HCT116 (cell line): ENCODE measurements around the gene TK1. TPM values are rescaled to one million over a fixed set of nuclear protein-coding genes. Genes with fewer than 3 reads are reported as not detected.

Source experiments
- ATAC-seq: fragments of 200-7000 bp; cut with Tn5 transposase; 2 replicates; pipeline ENCODE4 v1.9.1; 2020; ENCODE audit warnings: mild to moderate bottlenecking, moderate library complexity
- BruUV-seq: library from RNA; stranded (reverse); fragments of 400-500 nt; replicated peaks from 2 replicates; lab custom pipeline; 2021; lab: Mats Ljungman, UMichigan
- CTCF ChIA-PET: fragments of 300-600 bp; sonication (Branson Sonifier 250); formaldehyde crosslinking; loops from one replicate; lab custom pipeline; 2021; ENCODE audit warnings: antibody characterized with exemption; lab: Charles Lee
- POLR2A ChIA-PET: fragments of 300-600, 350-600 bp; sonication (Branson Sonifier 250); formaldehyde crosslinking; loops from one replicate; lab custom pipeline; 2021; ENCODE audit warnings: antibody characterized with exemption; lab: Charles Lee
- RAD21 ChIA-PET, 2 experiments: fragments of 300-600 bp; sonication (Branson Sonifier 250); formaldehyde crosslinking; loops; one replicate each; lab custom pipeline; 2023; ENCODE audit warnings: low total read pairs in 2 of 2; ENCODE audit not compliant: uncharacterized antibody in 2 of 2, unreplicated experiment in 2 of 2, low non-redundant PET in 1 of 2; lab: Charles Lee
- DNase-seq: peaks from one replicate; pipeline ENCODE4 v3.0.0-alpha.2; 2010; ENCODE audit warnings: low read depth, low spot score
- H2AFZ ChIP-seq: fragments of 200-600 bp; shearing (Covaris generic), sonication (generic); 2 replicates; pipeline ENCODE4 v1.6.1; 2017; ENCODE audit warnings: low read depth, mixed run types, mixed read lengths, antibody characterized with exemption, low read length; ENCODE audit not compliant: poor library complexity, severe bottlenecking
- H3K27ac ChIP-seq: 2 replicates; pipeline ENCODE4 v1.5.1; 2012; ENCODE audit warnings: low read depth, low read length
- H3K27me3 ChIP-seq: fragments of 200-600 bp; sonication (generic); 2 replicates; pipeline ENCODE4 v1.6.1; 2016; ENCODE audit warnings: mixed run types, low read length, mixed read lengths; ENCODE audit not compliant: insufficient read depth
- H3K36me3 ChIP-seq, 2 experiments: fragments of 200-500 bp in 1 of 2; fragments of 200-600 bp in 1 of 2; sonication (Bioruptor generic) in 1 of 2; sonication (generic) in 1 of 2; 2 replicates each; pipeline versions ENCODE4 v1.5.1 to v1.6.1; 2014 to 2016; ENCODE audit warnings: low read length in 2 of 2, inconsistent platforms in 1 of 2, mixed read lengths in 1 of 2, mixed run types in 1 of 2; ENCODE audit not compliant: insufficient read depth in 2 of 2, control insufficient read depth in 1 of 2
- H3K4me1 ChIP-seq, 2 experiments: fragments of 200-600 bp in 1 of 2; sonication (generic) in 1 of 2; 2 replicates each; pipeline versions ENCODE4 v1.5.1 to v1.6.1; 2012 to 2017; ENCODE audit warnings: low read length in 2 of 2, inconsistent platforms in 1 of 2, mild to moderate bottlenecking in 1 of 2, mixed read lengths in 1 of 2, mixed run types in 1 of 2, moderate library complexity in 1 of 2; ENCODE audit not compliant: insufficient read depth in 2 of 2, control insufficient read depth in 1 of 2
- H3K4me2 ChIP-seq: fragments of 200-600 bp; sonication (generic); 2 replicates; pipeline ENCODE4 v1.6.1; 2017; ENCODE audit warnings: mixed run types, low read length, mixed read lengths
- H3K4me3 ChIP-seq, 2 experiments: fragments of 200-600 bp in 1 of 2; sonication (generic) in 1 of 2; replicated peaks in 1 of 2; 2 replicates each; pipeline ENCODE4 v1.5.1; 2011 to 2016; ENCODE audit warnings: low read length in 2 of 2, control low read depth in 1 of 2, low read depth in 1 of 2, mild to moderate bottlenecking in 1 of 2, mixed read lengths in 1 of 2, mixed run types in 1 of 2
- H3K79me2 ChIP-seq: fragments of 200-600 bp; sonication (generic); 2 replicates; pipeline ENCODE4 v1.6.1; 2017; ENCODE audit warnings: mild to moderate bottlenecking, mixed run types, low read length, moderate library complexity, mixed read lengths; ENCODE audit not compliant: insufficient read depth
- H3K9ac ChIP-seq: fragments of 200-600 bp; sonication (generic); 2 replicates; pipeline ENCODE4 v1.6.1; 2016; ENCODE audit warnings: low read length, mixed read lengths
- H3K9me2 ChIP-seq: fragments of 200-600 bp; sonication (generic), shearing (Covaris generic); 2 replicates; pipeline ENCODE4 v1.6.1; 2017; ENCODE audit warnings: mixed run types, mild to moderate bottlenecking, moderate library complexity; ENCODE audit not compliant: insufficient read depth
- H3K9me3 ChIP-seq, 2 experiments: fragments of 200-500 bp in 1 of 2; fragments of 200-600 bp in 1 of 2; sonication (Bioruptor generic) in 1 of 2; sonication (generic) in 1 of 2; 2 replicates each; pipeline ENCODE4 v1.6.1; 2014 to 2017; ENCODE audit warnings: low read length in 2 of 2, mixed read lengths in 2 of 2, inconsistent platforms in 1 of 2, low read depth in 1 of 2, mild to moderate bottlenecking in 1 of 2, mixed run types in 1 of 2, moderate library complexity in 1 of 2; ENCODE audit not compliant: control insufficient read depth in 1 of 2, insufficient read depth in 1 of 2
- H4K20me1 ChIP-seq: fragments of 200-600 bp; sonication (generic), shearing (Covaris generic); 2 replicates; pipeline ENCODE4 v1.6.1; 2017; ENCODE audit warnings: mixed run types, mild to moderate bottlenecking, moderate library complexity; ENCODE audit not compliant: insufficient read depth
- EZH2 ChIP-seq: fragments of 200-600 bp; sonication (generic); IDR thresholded peaks from 2 replicates; pipeline ENCODE4 v1.6.1; 2017; ENCODE audit warnings: antibody characterized with exemption, mixed run types
- EZH2phosphoT487 ChIP-seq: fragments of 200-600 bp; IDR thresholded peaks from 2 replicates; pipeline ENCODE4 v1.6.1; 2018; ENCODE audit warnings: antibody characterized with exemption, borderline replicate concordance
- POLR2A ChIP-seq: IDR thresholded peaks from 2 replicates; pipeline ENCODE4 v1.7.0; 2011; ENCODE audit warnings: borderline replicate concordance; ENCODE audit not compliant: insufficient read depth, insufficient read length; ENCODE audit errors: extremely low read depth
- RAD21 ChIP-seq: IDR thresholded peaks from 2 replicates; pipeline ENCODE4 v1.6.1; 2012; ENCODE audit warnings: low read depth, mild to moderate bottlenecking
- TCF7L2 ChIP-seq: IDR thresholded peaks from 2 replicates; pipeline ENCODE4 v1.7.0; 2011; ENCODE audit warnings: borderline replicate concordance, inconsistent platforms; ENCODE audit not compliant: insufficient read depth, insufficient read length; ENCODE audit errors: extremely low read depth
- intact Hi-C: fragments of 100-400 bp; cut with micrococcal nuclease; formaldehyde crosslinking; loops from 2 replicates; pipeline ENCODE4 v1.10.0; 2022
- total RNA-seq: library from RNA; stranded (reverse); gene quantifications from one replicate; pipeline ENCODE4 v1.2.1, GENCODE V29; 2021; ENCODE audit not compliant: unreplicated experiment
- TF ChIP-seq, protein P1 (sequence below): IDR thresholded peaks from 2 replicates; pipeline ENCODE4 v1.6.1; 2012
- TF ChIP-seq, protein P2 (sequence below): IDR thresholded peaks from 2 replicates; pipeline ENCODE4 v1.6.1; 2012
- TF ChIP-seq, protein P3 (sequence below): IDR thresholded peaks from 2 replicates; pipeline ENCODE4 v1.6.1; 2012; ENCODE audit warnings: low read depth

Gene TK1
- total RNA-seq, 1 experiment from 2014 or later: 315 TPM

DNA sequence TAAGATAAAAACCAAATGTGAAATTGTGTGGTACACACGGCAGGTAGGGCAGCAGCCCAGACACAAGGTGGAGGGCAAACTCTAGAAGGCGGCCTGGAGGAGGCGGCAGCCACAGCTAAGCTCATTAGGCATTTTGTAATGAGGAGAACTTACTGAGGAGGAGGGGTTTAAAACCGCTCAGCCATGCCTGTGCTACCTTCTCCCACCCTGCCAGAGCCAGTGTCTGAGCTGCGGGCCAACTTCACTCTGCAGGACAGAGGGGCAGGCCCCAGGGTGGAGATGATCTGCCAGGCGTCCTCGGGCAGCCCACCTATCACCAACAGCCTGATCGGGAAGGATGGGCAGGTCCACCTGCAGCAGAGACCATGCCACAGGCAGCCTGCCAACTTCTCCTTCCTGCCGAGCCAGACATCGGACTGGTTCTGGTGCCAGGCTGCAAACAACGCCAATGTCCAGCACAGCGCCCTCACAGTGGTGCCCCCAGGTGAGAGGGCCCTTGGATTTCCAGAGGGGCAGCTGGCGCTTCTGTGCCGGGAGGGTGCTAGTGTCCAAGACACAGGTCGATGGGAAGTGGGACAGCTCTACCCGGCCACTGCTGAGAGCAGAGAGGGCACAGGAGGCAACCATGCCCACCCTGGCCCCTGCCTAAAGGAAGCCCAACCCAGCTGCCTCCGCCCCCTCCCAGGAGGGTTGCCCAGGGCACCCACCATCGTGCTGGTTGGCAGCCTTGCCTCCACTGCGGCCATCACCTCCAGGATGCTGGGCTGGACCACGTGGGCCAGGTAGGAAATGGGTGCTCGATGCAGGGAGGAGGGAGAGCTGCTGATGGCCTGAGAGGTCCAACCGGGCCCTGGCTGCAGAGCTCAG, 22.7 kb downstream of the TK1 start:
- DNase-seq (no peak), ATAC-seq (no peak)
- TF ChIP-seq, protein P1, sequence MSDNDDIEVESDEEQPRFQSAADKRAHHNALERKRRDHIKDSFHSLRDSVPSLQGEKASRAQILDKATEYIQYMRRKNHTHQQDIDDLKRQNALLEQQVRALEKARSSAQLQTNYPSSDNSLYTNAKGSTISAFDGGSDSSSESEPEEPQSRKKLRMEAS: no peak
- TF ChIP-seq, protein P2, sequence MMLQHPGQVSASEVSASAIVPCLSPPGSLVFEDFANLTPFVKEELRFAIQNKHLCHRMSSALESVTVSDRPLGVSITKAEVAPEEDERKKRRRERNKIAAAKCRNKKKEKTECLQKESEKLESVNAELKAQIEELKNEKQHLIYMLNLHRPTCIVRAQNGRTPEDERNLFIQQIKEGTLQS: no peak
- TF ChIP-seq TCF7L2 (no peak), EZH2phosphoT487 (no peak), POLR2A (no peak), EZH2 (no peak), RAD21 (no peak)
- TF ChIP-seq, protein P3, sequence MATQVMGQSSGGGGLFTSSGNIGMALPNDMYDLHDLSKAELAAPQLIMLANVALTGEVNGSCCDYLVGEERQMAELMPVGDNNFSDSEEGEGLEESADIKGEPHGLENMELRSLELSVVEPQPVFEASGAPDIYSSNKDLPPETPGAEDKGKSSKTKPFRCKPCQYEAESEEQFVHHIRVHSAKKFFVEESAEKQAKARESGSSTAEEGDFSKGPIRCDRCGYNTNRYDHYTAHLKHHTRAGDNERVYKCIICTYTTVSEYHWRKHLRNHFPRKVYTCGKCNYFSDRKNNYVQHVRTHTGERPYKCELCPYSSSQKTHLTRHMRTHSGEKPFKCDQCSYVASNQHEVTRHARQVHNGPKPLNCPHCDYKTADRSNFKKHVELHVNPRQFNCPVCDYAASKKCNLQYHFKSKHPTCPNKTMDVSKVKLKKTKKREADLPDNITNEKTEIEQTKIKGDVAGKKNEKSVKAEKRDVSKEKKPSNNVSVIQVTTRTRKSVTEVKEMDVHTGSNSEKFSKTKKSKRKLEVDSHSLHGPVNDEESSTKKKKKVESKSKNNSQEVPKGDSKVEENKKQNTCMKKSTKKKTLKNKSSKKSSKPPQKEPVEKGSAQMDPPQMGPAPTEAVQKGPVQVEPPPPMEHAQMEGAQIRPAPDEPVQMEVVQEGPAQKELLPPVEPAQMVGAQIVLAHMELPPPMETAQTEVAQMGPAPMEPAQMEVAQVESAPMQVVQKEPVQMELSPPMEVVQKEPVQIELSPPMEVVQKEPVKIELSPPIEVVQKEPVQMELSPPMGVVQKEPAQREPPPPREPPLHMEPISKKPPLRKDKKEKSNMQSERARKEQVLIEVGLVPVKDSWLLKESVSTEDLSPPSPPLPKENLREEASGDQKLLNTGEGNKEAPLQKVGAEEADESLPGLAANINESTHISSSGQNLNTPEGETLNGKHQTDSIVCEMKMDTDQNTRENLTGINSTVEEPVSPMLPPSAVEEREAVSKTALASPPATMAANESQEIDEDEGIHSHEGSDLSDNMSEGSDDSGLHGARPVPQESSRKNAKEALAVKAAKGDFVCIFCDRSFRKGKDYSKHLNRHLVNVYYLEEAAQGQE: no peak
- Histone ChIP-seq H3K4me1 (peaks cover 15 to 25% of the 10 kb centered on the region in 2 experiments; a peak in 3 of 4 replicates), H2AFZ (no peak overlapping the region), H3K4me3 (no peak overlapping the region), H3K4me2 (no peak overlapping the region), H3K27ac (no peak overlapping the region), H3K27me3 (no peaks in the 10 kb centered on the region), H3K9me3 (no peaks in the 10 kb centered on the region), H3K9ac (no peak overlapping the region), H4K20me1 (no peaks in the 10 kb centered on the region), H3K36me3 (no peaks in the 10 kb centered on the region), H3K79me2 (peaks cover 5% of the 10 kb centered on the region), H3K9me2 (no peaks in the 10 kb centered on the region)
- no TSS peak for BruUV-seq
- POLR2A ChIA-PET: interaction anchor here (1.3 kb wide), 1 partner anchor 23 kb away, joined by 7 read pairs; the partner anchor contains the start of genes AFMID and TK1
- intact Hi-C loops: no loop called here
- RAD21 ChIA-PET: no interaction called here
- CTCF ChIA-PET: interaction anchor here (0.6 kb wide), 1 partner anchor 22 kb away, joined by 3 read pairs; no protein-coding TSS in a partner anchor
